Activated T-cell treated with anti-CD3 and anti-CD28 coated beads, Interleukin-2, amount 50 U/mL, for 4 hours (primary cell): ENCODE results near the gene POLE. TPM values are rescaled to one million over a fixed set of nuclear protein-coding genes. Genes with fewer than 3 reads are reported as not detected.
A peak's percentile ranks its signal among the peaks of the same experiment; 100 is the strongest.

Experiments
- ATAC-seq, 2 donors: fragments of 200-7000 bp; cut with Tn5 transposase; one replicate each; pipeline ENCODE4 v1.10.0; 2021
- DNase-seq: peaks from one replicate; pipeline ENCODE4 v3.0.0-alpha.2; 2020
- H3K27me3 Mint-ChIP-seq: one replicate; pipeline ENCODE4 v1.8.0; 2021; ENCODE audit warnings: low read depth, mixed read lengths
- H3K36me3 Mint-ChIP-seq: one replicate; pipeline ENCODE4 v1.8.0; 2022; ENCODE audit warnings: mixed read lengths; ENCODE audit not compliant: insufficient read depth
- H3K4me1 Mint-ChIP-seq: one replicate; pipeline ENCODE4 v1.8.0; 2021; ENCODE audit warnings: low read depth, mixed read lengths
- H3K4me3 Mint-ChIP-seq: one replicate; pipeline ENCODE4 v1.8.0; 2021; ENCODE audit warnings: mild to moderate bottlenecking, moderate library complexity, mixed read lengths
- H3K9me3 Mint-ChIP-seq: one replicate; pipeline ENCODE4 v1.8.0; 2021; ENCODE audit warnings: mixed read lengths
- total RNA-seq, 3 donors: library from RNA; stranded (reverse); gene quantifications; one replicate each; pipeline ENCODE4 v1.2.1, GENCODE V29; 2021

POLE gene, protein sequence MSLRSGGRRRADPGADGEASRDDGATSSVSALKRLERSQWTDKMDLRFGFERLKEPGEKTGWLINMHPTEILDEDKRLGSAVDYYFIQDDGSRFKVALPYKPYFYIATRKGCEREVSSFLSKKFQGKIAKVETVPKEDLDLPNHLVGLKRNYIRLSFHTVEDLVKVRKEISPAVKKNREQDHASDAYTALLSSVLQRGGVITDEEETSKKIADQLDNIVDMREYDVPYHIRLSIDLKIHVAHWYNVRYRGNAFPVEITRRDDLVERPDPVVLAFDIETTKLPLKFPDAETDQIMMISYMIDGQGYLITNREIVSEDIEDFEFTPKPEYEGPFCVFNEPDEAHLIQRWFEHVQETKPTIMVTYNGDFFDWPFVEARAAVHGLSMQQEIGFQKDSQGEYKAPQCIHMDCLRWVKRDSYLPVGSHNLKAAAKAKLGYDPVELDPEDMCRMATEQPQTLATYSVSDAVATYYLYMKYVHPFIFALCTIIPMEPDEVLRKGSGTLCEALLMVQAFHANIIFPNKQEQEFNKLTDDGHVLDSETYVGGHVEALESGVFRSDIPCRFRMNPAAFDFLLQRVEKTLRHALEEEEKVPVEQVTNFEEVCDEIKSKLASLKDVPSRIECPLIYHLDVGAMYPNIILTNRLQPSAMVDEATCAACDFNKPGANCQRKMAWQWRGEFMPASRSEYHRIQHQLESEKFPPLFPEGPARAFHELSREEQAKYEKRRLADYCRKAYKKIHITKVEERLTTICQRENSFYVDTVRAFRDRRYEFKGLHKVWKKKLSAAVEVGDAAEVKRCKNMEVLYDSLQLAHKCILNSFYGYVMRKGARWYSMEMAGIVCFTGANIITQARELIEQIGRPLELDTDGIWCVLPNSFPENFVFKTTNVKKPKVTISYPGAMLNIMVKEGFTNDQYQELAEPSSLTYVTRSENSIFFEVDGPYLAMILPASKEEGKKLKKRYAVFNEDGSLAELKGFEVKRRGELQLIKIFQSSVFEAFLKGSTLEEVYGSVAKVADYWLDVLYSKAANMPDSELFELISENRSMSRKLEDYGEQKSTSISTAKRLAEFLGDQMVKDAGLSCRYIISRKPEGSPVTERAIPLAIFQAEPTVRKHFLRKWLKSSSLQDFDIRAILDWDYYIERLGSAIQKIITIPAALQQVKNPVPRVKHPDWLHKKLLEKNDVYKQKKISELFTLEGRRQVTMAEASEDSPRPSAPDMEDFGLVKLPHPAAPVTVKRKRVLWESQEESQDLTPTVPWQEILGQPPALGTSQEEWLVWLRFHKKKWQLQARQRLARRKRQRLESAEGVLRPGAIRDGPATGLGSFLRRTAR (N-terminal part only)
- 100 to 1,000 TPM in 2 of 3 donors, 10 to 100 TPM in 1; 98.4 to 110 (median 101) TPM for total RNA-seq

DNA sequence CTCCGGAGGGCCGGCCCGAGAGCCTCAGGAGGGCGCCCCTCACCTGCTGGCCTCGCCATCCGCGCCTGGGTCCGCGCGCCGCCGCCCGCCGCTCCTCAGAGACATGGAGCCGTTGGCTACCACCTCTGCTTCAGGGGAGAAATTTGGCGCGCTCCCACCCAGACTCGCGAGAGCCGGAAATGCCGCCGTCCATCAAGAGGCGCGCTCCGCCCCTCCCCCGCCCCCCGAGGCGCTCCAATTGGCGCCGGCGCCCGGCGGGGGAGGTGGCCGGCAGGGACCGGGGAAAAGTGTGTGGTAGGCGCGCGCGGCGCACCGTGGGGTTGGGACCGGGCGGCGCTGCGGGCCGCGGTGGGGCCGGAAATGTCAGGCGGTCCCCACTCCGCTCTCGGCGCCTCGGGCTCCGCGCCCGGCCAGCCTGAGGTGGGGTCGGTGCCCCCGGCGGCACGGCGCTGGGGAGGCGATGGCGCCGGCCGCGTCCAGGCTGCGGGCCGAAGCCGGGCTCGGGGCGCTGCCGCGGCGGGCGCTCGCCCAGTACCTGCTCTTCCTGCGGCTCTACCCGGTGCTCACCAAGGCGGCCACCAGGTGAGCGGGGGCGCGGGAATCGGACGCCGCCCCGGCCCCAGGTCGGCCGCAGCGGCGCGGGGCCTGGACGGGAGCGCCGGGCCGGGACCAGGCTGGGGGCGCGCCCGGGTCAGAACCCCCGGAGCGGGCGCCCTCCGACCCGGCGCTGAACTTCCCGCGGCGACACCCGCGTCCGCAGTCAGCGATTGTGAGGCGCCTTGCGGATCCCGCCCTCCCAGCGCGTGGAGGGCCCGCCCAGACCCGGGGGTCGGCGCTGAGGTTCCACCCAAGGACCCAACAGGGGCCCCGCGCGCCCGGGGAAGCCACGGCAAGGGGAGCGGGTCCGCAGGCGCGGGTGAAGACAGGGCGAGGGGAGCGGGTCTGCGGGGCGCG is at the start of gene POLE, which contains the start of gene PXMP2:
Gene POLE, minus strand, starts transcription at position 132 of the 954 bp plus-strand sequence. Its CDS starts 27 bp downstream, at position 105.
Gene PXMP2, plus strand, starts transcription at position 377 of the 954 bp plus-strand sequence. Its CDS starts 84 bp downstream, at position 461.
- H3K4me3 Mint-ChIP-seq = peak within 1 kb of the TSS; percentile 80
- peak; percentile 92 for DNase-seq
- peaks cover 17% of the 10 kb centered on the region for H3K4me1 Mint-ChIP-seq
- ATAC-seq = peak; percentile 94 to 95
- H3K36me3 Mint-ChIP-seq = no peaks in the 10 kb centered on the region
- no peaks in the 10 kb centered on the region for H3K27me3 Mint-ChIP-seq
- no peaks in the 10 kb centered on the region for H3K9me3 Mint-ChIP-seq

DNA sequence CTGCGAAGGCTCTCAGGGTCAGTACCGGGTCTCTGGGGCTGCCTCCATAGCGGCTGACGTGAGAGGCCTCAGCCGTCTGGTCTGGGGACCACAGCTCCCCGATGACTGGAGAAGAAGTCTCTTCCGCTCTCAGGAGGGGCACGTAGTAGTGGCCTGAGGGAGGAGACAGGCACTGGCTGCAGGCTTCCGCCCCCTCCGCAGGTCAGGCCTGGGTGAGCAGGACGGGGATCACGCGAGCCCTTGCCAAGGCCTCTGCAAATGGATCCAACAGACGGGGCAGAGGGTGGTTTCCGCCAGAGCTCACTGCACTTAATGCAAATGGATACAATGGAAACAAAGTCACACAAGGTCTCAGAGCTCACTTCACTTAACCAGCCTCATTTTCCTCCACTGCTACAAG is 49.8 kb upstream of the POLE start:
- Mint-ChIP-seq H3K27me3 (no peaks in the 10 kb centered on the region), H3K4me3 (no peak overlapping the region), H3K36me3 (peaks cover 56% of the 10 kb centered on the region), H3K9me3 (no peaks in the 10 kb centered on the region), H3K4me1 (peaks cover 2% of the 10 kb centered on the region)
- ATAC-seq = no peak
- DNase-seq = no peak

DNA sequence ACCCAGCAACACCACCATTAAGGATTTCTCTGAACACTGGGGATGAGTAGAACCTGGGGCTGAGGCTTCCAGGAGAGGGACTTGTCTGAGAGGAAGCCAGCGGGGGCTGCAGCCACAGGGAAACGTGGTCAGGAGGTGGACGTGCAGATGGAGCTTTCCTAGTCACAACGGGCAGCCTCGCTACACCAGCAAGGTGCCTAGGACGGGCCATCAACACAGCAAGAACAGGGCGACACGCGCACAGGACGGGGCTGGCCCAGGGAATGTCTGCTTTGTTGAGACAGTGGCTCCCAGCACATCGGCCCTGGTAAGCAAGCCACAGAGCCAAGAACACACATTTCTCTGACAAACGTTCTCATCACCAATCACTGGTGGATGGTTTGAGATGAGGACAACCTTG is 49.2 kb upstream of the POLE start:
- Mint-ChIP-seq H3K9me3 (no peaks in the 10 kb centered on the region), H3K27me3 (no peaks in the 10 kb centered on the region), H3K4me1 (no peaks in the 10 kb centered on the region), H3K4me3 (no peak overlapping the region), H3K36me3 (peaks cover 55% of the 10 kb centered on the region)
- ATAC-seq = no peak
- DNase-seq = no peak

DNA sequence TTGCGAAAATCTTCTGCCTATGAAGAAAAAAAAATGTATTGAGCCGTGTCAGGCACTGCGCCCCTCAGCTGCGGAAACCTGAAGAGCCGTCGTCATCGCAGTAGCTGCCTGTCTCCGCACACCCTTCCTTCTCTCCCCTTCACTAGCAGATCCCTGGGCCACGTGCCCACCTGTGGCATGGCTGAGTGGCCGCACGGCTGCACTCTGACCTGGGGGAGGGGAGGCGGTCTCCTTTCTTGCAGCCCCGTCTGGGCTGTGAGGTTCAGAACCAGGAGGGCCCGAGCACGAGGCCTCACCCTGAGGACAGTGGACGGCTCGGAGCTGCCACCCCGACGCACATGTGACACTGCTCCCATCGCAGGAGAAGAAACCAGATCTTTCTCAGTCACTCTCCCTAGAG is 48.4 kb upstream of the POLE start:
- Mint-ChIP-seq H3K4me1 (no peaks in the 10 kb centered on the region), H3K27me3 (no peaks in the 10 kb centered on the region), H3K9me3 (no peaks in the 10 kb centered on the region), H3K36me3 (peaks cover 59% of the 10 kb centered on the region), H3K4me3 (no peak overlapping the region)
- no peak for ATAC-seq
- no peak for DNase-seq

- Mint-ChIP-seq H3K9me3 (no peaks in the 10 kb centered on the region), H3K4me1 (peaks cover 2% of the 10 kb centered on the region), H3K4me3 (no peak overlapping the region), H3K27me3 (no peaks in the 10 kb centered on the region), H3K36me3 (peaks cover 60% of the 10 kb centered on the region)
- ATAC-seq (no peak), DNase-seq (no peak)
Observed at GRCh38 chr12:132734206-132734605, 47.1 kb upstream of the POLE start.

GRCh38 chr12:132731574-132731973 is 44.4 kb upstream of the POLE start:
- Mint-ChIP-seq H3K36me3 (peaks cover 65% of the 10 kb centered on the region), H3K27me3 (no peaks in the 10 kb centered on the region), H3K4me3 (no peak overlapping the region), H3K4me1 (peaks cover 4% of the 10 kb centered on the region), H3K9me3 (no peaks in the 10 kb centered on the region)
- ATAC-seq (no peak), DNase-seq (no peak)

GRCh38 chr12:132730353-132730752 is 43.2 kb upstream of the POLE start:
- H3K36me3 Mint-ChIP-seq = peaks cover 69% of the 10 kb centered on the region
- no peak for ATAC-seq

DNA sequence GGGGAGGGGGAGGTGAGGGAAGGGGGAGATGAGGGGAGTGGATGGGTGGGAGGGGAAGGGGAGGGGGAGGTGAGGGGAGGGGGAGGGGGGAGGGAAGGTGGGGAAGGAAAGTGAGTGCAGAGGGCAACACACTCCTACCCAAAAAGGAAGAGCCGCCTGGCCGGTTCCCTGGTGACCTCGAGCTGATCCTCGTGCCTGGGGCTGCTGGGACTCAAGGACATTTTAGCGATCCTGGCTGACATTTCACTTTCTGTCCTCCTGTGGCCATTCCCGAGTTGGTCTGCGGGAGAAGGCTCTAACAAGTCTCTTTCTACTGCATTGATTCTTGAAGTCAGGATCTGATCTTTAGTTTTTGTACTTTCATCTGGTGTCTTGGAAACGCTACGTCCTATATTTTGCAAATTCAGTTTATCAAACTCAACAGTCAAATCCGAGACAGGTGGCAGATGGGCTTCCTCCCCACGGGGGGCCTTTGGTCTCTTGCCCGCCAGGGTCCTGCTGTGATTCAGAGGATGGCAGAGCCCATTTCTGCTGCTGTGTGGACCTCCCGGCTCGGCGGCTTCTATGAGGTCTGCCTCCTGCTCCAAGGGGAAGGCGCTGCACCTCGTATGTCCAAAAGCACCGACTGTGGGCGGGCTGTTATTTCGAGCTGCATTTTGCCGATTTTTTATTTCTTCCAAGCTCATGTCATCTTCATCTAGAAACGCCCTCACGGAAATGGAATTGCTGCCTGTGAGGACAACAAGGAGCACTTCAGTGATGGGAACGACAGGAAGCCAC is 42.6 kb upstream of the POLE start:
- H3K36me3 Mint-ChIP-seq = peaks cover 66% of the 10 kb centered on the region
- no peaks in the 10 kb centered on the region for H3K9me3 Mint-ChIP-seq
- ATAC-seq (no peak), DNase-seq (no peak)
- no peaks in the 10 kb centered on the region for H3K27me3 Mint-ChIP-seq
- H3K4me1 Mint-ChIP-seq = peaks cover 4% of the 10 kb centered on the region
- H3K4me3 Mint-ChIP-seq = no peak overlapping the region

More at GRCh38 chr12:132730353-132730752, 43.2 kb upstream of the POLE start:
- no peaks in the 10 kb centered on the region for H3K9me3 Mint-ChIP-seq
- H3K4me1 Mint-ChIP-seq = peaks cover 4% of the 10 kb centered on the region
- DNase-seq = no peak
- no peak overlapping the region for H3K4me3 Mint-ChIP-seq
- H3K27me3 Mint-ChIP-seq = no peaks in the 10 kb centered on the region

DNA sequence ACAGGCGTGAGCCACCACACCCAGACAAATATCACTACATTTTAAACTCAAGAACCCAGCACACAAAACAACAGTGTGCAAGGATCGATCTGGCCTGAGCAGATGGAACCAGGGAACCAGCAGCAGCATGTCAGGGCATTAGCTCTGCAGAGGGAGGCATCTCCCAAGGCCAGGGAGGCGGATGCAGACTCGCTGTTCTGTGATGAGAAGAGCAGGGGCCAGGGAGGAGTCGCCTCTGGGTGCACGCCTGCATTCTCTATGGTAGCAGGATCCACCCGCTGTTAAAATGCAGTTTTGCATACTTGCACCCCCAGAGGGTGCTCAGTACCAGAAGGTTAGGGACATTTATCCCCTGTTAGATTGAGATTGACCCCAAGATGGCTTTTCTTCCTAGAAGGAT is 41.4 kb upstream of the POLE start:
- ATAC-seq (no peak), DNase-seq (no peak)
- peaks cover 69% of the 10 kb centered on the region for H3K36me3 Mint-ChIP-seq
- H3K27me3 Mint-ChIP-seq = no peaks in the 10 kb centered on the region
- H3K4me1 Mint-ChIP-seq = peaks cover 4% of the 10 kb centered on the region
- H3K9me3 Mint-ChIP-seq = no peaks in the 10 kb centered on the region
- H3K4me3 Mint-ChIP-seq = no peak overlapping the region

- H3K9me3 Mint-ChIP-seq = no peaks in the 10 kb centered on the region
Observed at GRCh38 chr12:132727091-132727794, 40.1 kb upstream of the POLE start.

GRCh38 chr12:132726386-132726785 is 39.2 kb upstream of the POLE start:
- peaks cover 57% of the 10 kb centered on the region for H3K36me3 Mint-ChIP-seq
- ATAC-seq = no peak
- no peak overlapping the region for H3K4me3 Mint-ChIP-seq
- no peak for DNase-seq
- H3K9me3 Mint-ChIP-seq = no peaks in the 10 kb centered on the region
- no peaks in the 10 kb centered on the region for H3K27me3 Mint-ChIP-seq
- H3K4me1 Mint-ChIP-seq = peaks cover 4% of the 10 kb centered on the region

More at GRCh38 chr12:132727091-132727794, 40.1 kb upstream of the POLE start:
- Mint-ChIP-seq H3K4me3 (no peak overlapping the region), H3K27me3 (no peaks in the 10 kb centered on the region), H3K4me1 (peaks cover 4% of the 10 kb centered on the region), H3K36me3 (peaks cover 60% of the 10 kb centered on the region)
- DNase-seq (no peak), ATAC-seq (no peak)
